Neural progenitor cell (in vitro differentiated cells): Measurements from ENCODE around the gene ABCG8. TPM values are rescaled to one million over a fixed set of nuclear protein-coding genes. Genes with fewer than 3 reads are reported as not detected.

Source experiments
- DNase-seq: peaks from one replicate; pipeline ENCODE4 v3.0.0-alpha.2; 2016; ENCODE audit warnings: low spot score
- H2AFZ ChIP-seq: fragments of 200-600 bp; sonication (generic); replicated peaks from 2 replicates; pipeline ENCODE4 v1.6.1; 2016; ENCODE audit warnings: antibody characterized with exemption
- H3F3A ChIP-seq: fragments of 200-600 bp; sonication (generic); 2 replicates; pipeline ENCODE4 v1.6.1; 2016; ENCODE audit warnings: antibody characterized with exemption, low read depth
- H3K27ac ChIP-seq: fragments of 200-600 bp; sonication (generic); 2 replicates; pipeline ENCODE4 v1.5.1; 2016; ENCODE audit warnings: mild to moderate bottlenecking
- H3K27me3 ChIP-seq: fragments of 200-600 bp; sonication (generic); 2 replicates; pipeline ENCODE4 v1.6.1; 2016; ENCODE audit warnings: mild to moderate bottlenecking, moderate library complexity
- H3K36me3 ChIP-seq: fragments of 200-600 bp; sonication (generic); 2 replicates; pipeline ENCODE4 v1.5.1; 2016
- H3K4me1 ChIP-seq: fragments of 200-600 bp; sonication (generic); 2 replicates; pipeline ENCODE4 v1.6.1; 2016; ENCODE audit warnings: mixed run types
- H3K4me2 ChIP-seq: fragments of 200-600 bp; sonication (generic); 2 replicates; pipeline ENCODE4 v1.6.1; 2016
- H3K4me3 ChIP-seq: fragments of 200-600 bp; sonication (generic); 2 replicates; pipeline ENCODE4 v1.5.1; 2016
- H3K79me2 ChIP-seq: fragments of 200-600 bp; sonication (generic); 2 replicates; pipeline ENCODE4 v1.6.1; 2016; ENCODE audit warnings: low read depth
- H3K9ac ChIP-seq: fragments of 200-600 bp; sonication (generic); 2 replicates; pipeline ENCODE4 v1.6.1; 2016
- H3K9me3 ChIP-seq: fragments of 200-600 bp; sonication (generic); 2 replicates; pipeline ENCODE4 v1.5.1; 2016; ENCODE audit warnings: low read depth
- H4K20me1 ChIP-seq: fragments of 200-600 bp; sonication (generic); 2 replicates; pipeline ENCODE4 v1.6.1; 2016; ENCODE audit warnings: low read depth
- H3K27ac Mint-ChIP-seq: 3 replicates; pipeline ENCODE4 v1.8.0; 2021; ENCODE audit warnings: mixed read lengths
- H3K27me3 Mint-ChIP-seq: 2 replicates; pipeline ENCODE4 v1.8.0; 2022; ENCODE audit warnings: low read depth, mild to moderate bottlenecking, inconsistent platforms, moderate library complexity, mixed read lengths; ENCODE audit not compliant: insufficient read depth
- H3K36me3 Mint-ChIP-seq: 3 replicates; pipeline ENCODE4 v1.8.0; 2021; ENCODE audit warnings: mixed read lengths
- H3K4me1 Mint-ChIP-seq: 3 replicates; pipeline ENCODE4 v1.8.0; 2021; ENCODE audit warnings: mixed read lengths
- H3K4me3 Mint-ChIP-seq: 3 replicates; pipeline ENCODE4 v1.8.0; 2021; ENCODE audit warnings: mild to moderate bottlenecking, moderate library complexity, mixed read lengths
- H3K9me3 Mint-ChIP-seq: 3 replicates; pipeline ENCODE4 v1.8.0; 2020; ENCODE audit warnings: mixed read lengths
- EZH2 ChIP-seq: fragments of 200-600 bp; sonication (generic); IDR thresholded peaks from 2 replicates; pipeline ENCODE4 v1.6.1; 2017; ENCODE audit warnings: antibody characterized with exemption, mild to moderate bottlenecking, moderate library complexity
- EZH2phosphoT487 ChIP-seq: fragments of 200-600 bp; sonication (generic); IDR thresholded peaks from 2 replicates; pipeline ENCODE4 v1.6.1; 2017; ENCODE audit warnings: antibody characterized with exemption
- total RNA-seq: library from RNA; depleted of rRNA; stranded (reverse); fragments of >200 nt; gene quantifications from 2 replicates; pipeline ENCODE4 v1.2.3, GENCODE V29; 2015; ENCODE audit warnings: low replicate concordance
- TF ChIP-seq, protein P1 (sequence below): fragments of 200-600 bp; sonication (generic); IDR thresholded peaks from 2 replicates; pipeline ENCODE4 v1.5.1; 2017; ENCODE audit warnings: antibody characterized with exemption, mild to moderate bottlenecking

The ABCG8 gene
- total RNA-seq, 1 donor from 2014 or later, result not detected

GRCh38 chr2:43824951-43825493, 13.7 kb upstream of the ABCG8 start:
- Histone ChIP-seq H3K9me3 (no peaks in the 10 kb centered on the region), H3K36me3 (no peaks in the 10 kb centered on the region), H3K4me3 (no peak overlapping the region), H3K4me2 (no peak overlapping the region), H3K27ac (no peak overlapping the region), H2AFZ (no peak overlapping the region), H3K79me2 (no peaks in the 10 kb centered on the region), H3K4me1 (no peaks in the 10 kb centered on the region), H3F3A (no peaks in the 10 kb centered on the region), H4K20me1 (no peaks in the 10 kb centered on the region), H3K9ac (no peak overlapping the region), H3K27me3 (no peaks in the 10 kb centered on the region)
- TF ChIP-seq, protein P1, sequence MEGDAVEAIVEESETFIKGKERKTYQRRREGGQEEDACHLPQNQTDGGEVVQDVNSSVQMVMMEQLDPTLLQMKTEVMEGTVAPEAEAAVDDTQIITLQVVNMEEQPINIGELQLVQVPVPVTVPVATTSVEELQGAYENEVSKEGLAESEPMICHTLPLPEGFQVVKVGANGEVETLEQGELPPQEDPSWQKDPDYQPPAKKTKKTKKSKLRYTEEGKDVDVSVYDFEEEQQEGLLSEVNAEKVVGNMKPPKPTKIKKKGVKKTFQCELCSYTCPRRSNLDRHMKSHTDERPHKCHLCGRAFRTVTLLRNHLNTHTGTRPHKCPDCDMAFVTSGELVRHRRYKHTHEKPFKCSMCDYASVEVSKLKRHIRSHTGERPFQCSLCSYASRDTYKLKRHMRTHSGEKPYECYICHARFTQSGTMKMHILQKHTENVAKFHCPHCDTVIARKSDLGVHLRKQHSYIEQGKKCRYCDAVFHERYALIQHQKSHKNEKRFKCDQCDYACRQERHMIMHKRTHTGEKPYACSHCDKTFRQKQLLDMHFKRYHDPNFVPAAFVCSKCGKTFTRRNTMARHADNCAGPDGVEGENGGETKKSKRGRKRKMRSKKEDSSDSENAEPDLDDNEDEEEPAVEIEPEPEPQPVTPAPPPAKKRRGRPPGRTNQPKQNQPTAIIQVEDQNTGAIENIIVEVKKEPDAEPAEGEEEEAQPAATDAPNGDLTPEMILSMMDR, result no peak
- no peak for TF ChIP-seq EZH2phosphoT487
- TF ChIP-seq EZH2, result no peak
- no peak for DNase-seq
- Mint-ChIP-seq H3K4me3 (no peak overlapping the region), H3K27me3 (no peaks in the 10 kb centered on the region), H3K9me3 (no peaks in the 10 kb centered on the region), H3K27ac (no peak overlapping the region), H3K36me3 (no peaks in the 10 kb centered on the region), H3K4me1 (no peaks in the 10 kb centered on the region)

- H3K79me2 ChIP-seq, result no peaks in the 10 kb centered on the region
- H3K4me3 Mint-ChIP-seq, result no peak overlapping the region
These were observed 12.9 kb upstream of the ABCG8 start for GRCh38 chr2:43825841-43826240.

GRCh38 chr2:43826305-43827250, 12.2 kb upstream of the ABCG8 start:
- TF ChIP-seq EZH2 (no peak), EZH2phosphoT487 (no peak)
- TF ChIP-seq, protein P1, result no peak

More at GRCh38 chr2:43825841-43826240, 12.9 kb upstream of the ABCG8 start:
- H3K27me3 ChIP-seq, result no peaks in the 10 kb centered on the region
- no peaks in the 10 kb centered on the region for H3K36me3 ChIP-seq
- H3K27ac ChIP-seq, result no peak overlapping the region
- H3F3A ChIP-seq, result no peaks in the 10 kb centered on the region
- no peaks in the 10 kb centered on the region for H3K36me3 Mint-ChIP-seq
- no peaks in the 10 kb centered on the region for H3K9me3 ChIP-seq
- DNase-seq, result no peak
- no peaks in the 10 kb centered on the region for H3K27me3 Mint-ChIP-seq
- no peak overlapping the region for H3K4me2 ChIP-seq
- no peak overlapping the region for H3K27ac Mint-ChIP-seq
- H3K9me3 Mint-ChIP-seq, result no peaks in the 10 kb centered on the region
- no peak for TF ChIP-seq EZH2phosphoT487
- TF ChIP-seq, protein P1, result no peak
- TF ChIP-seq EZH2, result no peak
- H3K4me3 ChIP-seq, result no peak overlapping the region
- H2AFZ ChIP-seq, result no peak overlapping the region
- no peak overlapping the region for H3K9ac ChIP-seq
- H3K4me1 ChIP-seq, result no peaks in the 10 kb centered on the region
- H3K4me1 Mint-ChIP-seq, result no peaks in the 10 kb centered on the region
- no peaks in the 10 kb centered on the region for H4K20me1 ChIP-seq

More at GRCh38 chr2:43826305-43827250, 12.2 kb upstream of the ABCG8 start:
- Histone ChIP-seq H3K9ac (no peak overlapping the region), H3K9me3 (no peaks in the 10 kb centered on the region), H2AFZ (no peak overlapping the region), H3K4me1 (no peaks in the 10 kb centered on the region), H3K79me2 (no peaks in the 10 kb centered on the region), H3K27me3 (no peaks in the 10 kb centered on the region), H3K27ac (no peak overlapping the region), H3F3A (no peaks in the 10 kb centered on the region), H3K4me3 (no peak overlapping the region), H3K4me2 (no peak overlapping the region), H3K36me3 (no peaks in the 10 kb centered on the region), H4K20me1 (no peaks in the 10 kb centered on the region)
- Mint-ChIP-seq H3K9me3 (no peaks in the 10 kb centered on the region), H3K4me1 (no peaks in the 10 kb centered on the region), H3K4me3 (no peak overlapping the region), H3K36me3 (no peaks in the 10 kb centered on the region), H3K27me3 (no peaks in the 10 kb centered on the region), H3K27ac (no peak overlapping the region)
- DNase-seq, result no peak
